HEK293 (cell line): Measurements from ENCODE around the gene RHOB.

Experiments
- CTCF ChIA-PET: fragments of 350-600 bp; formaldehyde crosslinking; extraction: SDS; loops from one replicate; lab custom pipeline; 2021; ENCODE audit warnings: antibody characterized with exemption; lab: Yijun Ruan, JAX
- POLR2A ChIA-PET: fragments of 300-600 bp; formaldehyde crosslinking; extraction: SDS; loops from one replicate; lab custom pipeline; 2020; ENCODE audit warnings: antibody characterized with exemption, inconsistent platforms; lab: Yijun Ruan, JAX
- H3K27ac ChIP-seq: fragments of 200-500 bp; sonication (Bioruptor generic); 2 replicates; pipeline ENCODE4 v1.5.1; 2014; ENCODE audit warnings: low read depth, low read length, control low read depth, inconsistent platforms; ENCODE audit errors: extremely low read depth
- H3K36me3 ChIP-seq, 2 experiments: fragments of 200-500 bp in 1 of 2; sonication (Bioruptor generic) in 1 of 2; 1 replicate in 1 of 2; 2 replicates in 1 of 2; pipeline ENCODE4 v1.5.1; 2014 to 2017; ENCODE audit warnings: inconsistent platforms in 2 of 2, low read length in 2 of 2; ENCODE audit not compliant: control insufficient read depth in 2 of 2, insufficient read depth in 1 of 2
- H3K4me1 ChIP-seq: fragments of 200-500 bp; sonication (Bioruptor generic); 2 replicates; pipeline ENCODE4 v1.5.1; 2014; ENCODE audit warnings: mild to moderate bottlenecking, low read length, inconsistent platforms; ENCODE audit not compliant: control insufficient read depth, insufficient read depth
- H3K4me3 ChIP-seq: 2 replicates; pipeline ENCODE4 v1.5.1; 2011; ENCODE audit warnings: low read depth, mild to moderate bottlenecking, control low read depth, low read length, moderate library complexity
- H3K9me3 ChIP-seq: fragments of 200-500 bp; sonication (Bioruptor generic); 2 replicates; pipeline ENCODE4 v1.5.1; 2014; ENCODE audit warnings: low read depth, low read length, inconsistent platforms; ENCODE audit not compliant: control insufficient read depth, insufficient read depth
- AEBP2 ChIP-seq: fragments of 450-650 bp; formaldehyde crosslinking; IDR thresholded peaks from 2 replicates; pipeline ENCODE4 v1.5.1; 2016; ENCODE audit warnings: missing biosample characterization, missing genetic modification characterization, borderline replicate concordance
- BCL11A ChIP-seq: fragments of 450-650 bp; formaldehyde crosslinking; IDR thresholded peaks from 2 replicates; pipeline ENCODE4 v1.5.1; 2016; ENCODE audit warnings: low read depth, missing biosample characterization, missing genetic modification characterization
- MZF1 ChIP-seq: fragments of 450-650 bp; formaldehyde crosslinking; IDR thresholded peaks from 2 replicates; pipeline ENCODE4 v1.5.1; 2017; ENCODE audit warnings: missing biosample characterization, missing genetic modification characterization, borderline replicate concordance
- PRDM1 ChIP-seq: fragments of 450-650 bp; formaldehyde crosslinking; IDR thresholded peaks from 2 replicates; pipeline ENCODE4; 2016; ENCODE audit warnings: missing biosample characterization, missing genetic modification characterization
- REPIN1 ChIP-seq: fragments of 450-650 bp; formaldehyde crosslinking; IDR thresholded peaks from 2 replicates; pipeline ENCODE4 v1.5.1; 2017; ENCODE audit warnings: missing biosample characterization, missing genetic modification characterization, low read depth
- ZBTB11 ChIP-seq: fragments of 450-650 bp; formaldehyde crosslinking; conservative IDR thresholded peaks from 2 replicates; pipeline ENCODE4 v1.5.1; 2016; ENCODE audit warnings: low read depth, missing biosample characterization, missing genetic modification characterization
- ZFP37 ChIP-seq: fragments of 450-650 bp; formaldehyde crosslinking; IDR thresholded peaks from 2 replicates; pipeline ENCODE4 v1.5.1; 2016; ENCODE audit warnings: missing biosample characterization, missing genetic modification characterization
- ZNF132 ChIP-seq: fragments of 450-650 bp; formaldehyde crosslinking; IDR thresholded peaks from 2 replicates; pipeline ENCODE4 v1.5.1; 2017; ENCODE audit warnings: missing biosample characterization, missing genetic modification characterization, borderline replicate concordance
- ZNF19 ChIP-seq: fragments of 450-650 bp; formaldehyde crosslinking; IDR thresholded peaks from 2 replicates; pipeline ENCODE4; 2016; ENCODE audit warnings: missing biosample characterization, missing genetic modification characterization, low read depth
- ZNF211 ChIP-seq: fragments of 450-650 bp; formaldehyde crosslinking; IDR thresholded peaks from 2 replicates; pipeline ENCODE4 v1.5.1; 2016; ENCODE audit warnings: low read depth, missing biosample characterization, missing genetic modification characterization
- ZNF221 ChIP-seq: fragments of 450-650 bp; formaldehyde crosslinking; IDR thresholded peaks from 2 replicates; pipeline ENCODE4 v1.5.1; 2017; ENCODE audit warnings: missing biosample characterization, missing genetic modification characterization, borderline replicate concordance
- ZNF23 ChIP-seq: fragments of 450-650 bp; formaldehyde crosslinking; IDR thresholded peaks from 2 replicates; pipeline ENCODE4 v1.5.1; 2016; ENCODE audit warnings: missing biosample characterization, missing genetic modification characterization, borderline replicate concordance
- ZNF362 ChIP-seq: fragments of 450-650 bp; formaldehyde crosslinking; IDR thresholded peaks from 2 replicates; pipeline ENCODE4 v1.5.1; 2016; ENCODE audit warnings: missing biosample characterization, missing genetic modification characterization
- ZNF391 ChIP-seq: fragments of 450-650 bp; formaldehyde crosslinking; IDR thresholded peaks from 2 replicates; pipeline ENCODE4 v1.5.1; 2016; ENCODE audit warnings: low read depth, missing biosample characterization, missing genetic modification characterization, borderline replicate concordance
- ZNF629 ChIP-seq: fragments of 450-650 bp; formaldehyde crosslinking; IDR thresholded peaks from 2 replicates; pipeline ENCODE4 v1.5.1; 2017; ENCODE audit warnings: missing biosample characterization, missing genetic modification characterization
- ZNF777 ChIP-seq: fragments of 450-650 bp; formaldehyde crosslinking; IDR thresholded peaks from 2 replicates; pipeline ENCODE4 v1.5.1; 2017; ENCODE audit warnings: missing biosample characterization, missing genetic modification characterization, borderline replicate concordance
- ZNF792 ChIP-seq: fragments of 450-650 bp; formaldehyde crosslinking; IDR thresholded peaks from 2 replicates; pipeline ENCODE4 v1.5.1; 2016; ENCODE audit warnings: missing biosample characterization, missing genetic modification characterization

Gene RHOB

GRCh38 chr2:20453087-20453486 is 6.2 kb downstream of the RHOB start:
- ChIA-PET POLR2A (interaction anchor here (0.6 to 7.6 kb wide), 7 partner anchors 13 to 164 kb away, joined by 3 to 150 read pairs (median 3); no protein-coding TSS in a partner anchor), CTCF (interaction anchor here (0.7 to 7.6 kb wide), 9 partner anchors 9 to 190 kb away, joined by 3 to 85 read pairs (median 4); no protein-coding TSS in a partner anchor)
- H3K9me3 ChIP-seq = no peaks in the 10 kb centered on the region
- no peak overlapping the region for H3K27ac ChIP-seq
- H3K36me3 ChIP-seq = peaks cover 0 to 6% of the 10 kb centered on the region in 2 experiments; a peak in 1 of 3 replicates
- H3K4me1 ChIP-seq = peaks cover 6% of the 10 kb centered on the region
- no peak overlapping the region for H3K4me3 ChIP-seq
- TF ChIP-seq ZNF629 (tag by site-specific recombination) = no peak

- POLR2A ChIA-PET = interaction anchor here (1.4 kb wide), 1 partner anchor 7 kb away, joined by 10 read pairs; the partner anchor contains the start of gene RHOB
Measured at GRCh38 chr2:20454036-20454981, 7.4 kb downstream of the RHOB start.

GRCh38 chr2:20455076-20455587 is 8.3 kb downstream of the RHOB start:
- Histone ChIP-seq H3K4me3 (no peak overlapping the region), H3K9me3 (no peaks in the 10 kb centered on the region), H3K27ac (no peak overlapping the region), H3K4me1 (no peaks in the 10 kb centered on the region; the same call in 1 of the 2 replicates), H3K36me3 (no peaks in the 10 kb centered on the region)
- ChIA-PET CTCF (interaction anchor here (0.6 to 1.4 kb wide), 3 partner anchors 15 to 179 kb away, joined by 3 to 10 read pairs (median 4); no protein-coding TSS in a partner anchor), POLR2A (interaction anchor here (1.4 kb wide), 1 partner anchor 8 kb away, joined by 10 read pairs; the partner anchor contains the start of gene RHOB)
- TF ChIP-seq ZNF362 (tag by site-specific recombination) (no peak), ZNF211 (tag by site-specific recombination) (no peak), ZNF19 (tag by site-specific recombination) (no peak), ZBTB11 (no peak), ZNF391 (tag by site-specific recombination) (no peak)

More at GRCh38 chr2:20454036-20454981, 7.4 kb downstream of the RHOB start:
- TF ChIP-seq ZNF792 (tag by site-specific recombination) = no peak
- TF ChIP-seq REPIN1 (tag by site-specific recombination) = no peak
- no peak for TF ChIP-seq ZNF23 (tag by site-specific recombination)
- no peak for TF ChIP-seq ZNF132 (tag by site-specific recombination)
- TF ChIP-seq ZNF221 = no peak
- TF ChIP-seq BCL11A (tag by site-specific recombination) = no peak
- no peak for TF ChIP-seq MZF1 (tag by site-specific recombination)
- no peak for TF ChIP-seq ZFP37 (tag by site-specific recombination)
- no peak for TF ChIP-seq PRDM1 (tag by site-specific recombination)
- TF ChIP-seq AEBP2 (tag by site-specific recombination) = no peak
- TF ChIP-seq ZNF777 = no peak
- H3K36me3 ChIP-seq = no peaks in the 10 kb centered on the region
- peaks cover 6% of the 10 kb centered on the region for H3K4me1 ChIP-seq
- H3K4me3 ChIP-seq = no peak overlapping the region
- H3K27ac ChIP-seq = no peak overlapping the region
- no peaks in the 10 kb centered on the region for H3K9me3 ChIP-seq
- CTCF ChIA-PET = interaction anchor here (0.6 to 1.4 kb wide), 5 partner anchors 14 to 924 kb away, joined by 3 to 10 read pairs (median 4); no protein-coding TSS in a partner anchor
